H7 (cell line): ENCODE data around the gene TUSC7. TPM values are rescaled to one million over a fixed set of nuclear protein-coding genes. Genes with fewer than 3 reads are reported as not detected.

Experiments used
- DNase-seq: peaks from one replicate; pipeline ENCODE4 v3.0.0; 2012
- H3K27me3 ChIP-seq: 2 replicates; pipeline ENCODE4 v1.6.0; 2011; ENCODE audit warnings: mild to moderate bottlenecking, low read length; ENCODE audit not compliant: control insufficient read depth, insufficient read depth
- H3K36me3 ChIP-seq: replicated peaks from 2 replicates; pipeline ENCODE4 v1.5.1; 2011; ENCODE audit warnings: low read length; ENCODE audit not compliant: control insufficient read depth, insufficient read depth
- H3K4me3 ChIP-seq: 2 replicates; pipeline ENCODE4 v1.5.1; 2011; ENCODE audit warnings: low read depth, mild to moderate bottlenecking, control low read depth, low read length, moderate library complexity; ENCODE audit not compliant: insufficient read depth
- total RNA-seq: library from RNA; depleted of rRNA; stranded (reverse); fragments of >200 nt; shearing (Covaris generic); gene quantifications from 2 replicates; pipeline ENCODE4 v1.2.3, GENCODE V29; 2014

The TUSC7 gene
- total RNA-seq, 1 experiment from 2014 or later: not detected

DNA sequence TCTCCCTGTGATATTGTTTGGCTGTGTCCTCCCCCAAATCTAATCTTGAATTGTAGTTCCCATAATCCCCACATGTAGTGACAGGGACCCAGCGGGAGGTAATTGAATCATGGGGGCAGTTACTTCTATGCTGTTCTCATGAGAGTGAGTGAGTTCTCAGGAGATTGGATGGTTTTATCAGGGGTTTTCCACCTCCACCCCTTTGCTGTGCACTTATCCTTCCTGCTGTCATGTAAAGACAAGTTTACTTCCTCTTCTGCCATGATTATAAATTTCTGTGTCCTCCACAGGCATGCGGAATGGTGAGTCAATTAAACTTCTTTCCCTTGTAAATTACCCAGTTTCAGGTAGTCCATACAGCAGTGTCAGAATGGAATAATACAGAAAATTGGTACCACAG, 24.7 kb downstream of the TUSC7 start:
- H3K36me3 ChIP-seq: no peaks in the 10 kb centered on the region
- no peak overlapping the region for H3K4me3 ChIP-seq
- no peak for DNase-seq
- no peaks in the 10 kb centered on the region for H3K27me3 ChIP-seq

DNA sequence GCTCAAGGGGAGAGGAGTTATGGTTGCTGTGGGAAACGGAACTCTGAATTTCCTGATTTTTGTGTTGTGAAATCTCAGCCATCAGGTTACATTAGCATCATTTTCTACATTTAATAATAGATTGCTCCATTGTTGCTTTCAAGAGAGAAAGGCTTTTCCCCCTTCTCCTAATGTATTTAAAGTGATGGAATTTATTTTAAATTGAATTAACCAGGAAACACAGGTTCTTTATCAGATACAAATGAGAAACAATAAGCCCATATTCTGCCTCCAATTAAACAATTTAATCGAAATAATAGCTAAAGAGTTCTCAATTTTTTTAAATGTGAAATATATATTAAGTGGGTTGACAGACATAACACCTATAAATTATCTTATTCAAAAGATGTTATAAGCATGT, 30.1 kb downstream of the TUSC7 start:
- Histone ChIP-seq H3K36me3 (no peaks in the 10 kb centered on the region), H3K4me3 (no peak overlapping the region), H3K27me3 (no peaks in the 10 kb centered on the region)
- DNase-seq: no peak

DNA sequence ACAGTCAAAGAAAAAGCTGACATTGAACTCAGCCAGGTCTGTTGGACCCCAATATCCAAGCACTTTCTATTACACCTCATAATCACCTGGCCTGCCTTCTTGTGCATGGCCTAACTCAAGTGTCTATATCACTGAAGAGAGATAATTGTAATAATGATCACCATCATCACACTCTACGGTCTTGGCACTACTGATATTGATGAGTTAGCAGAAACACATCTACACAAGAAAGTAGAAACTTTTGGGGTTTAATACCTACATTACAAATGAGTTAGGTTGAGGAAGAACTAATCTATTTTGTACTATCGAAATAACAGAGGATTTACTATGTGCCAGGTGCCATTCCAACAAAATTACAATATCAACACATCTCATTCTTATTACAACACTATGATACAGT, 30.7 kb downstream of the TUSC7 start:
- Histone ChIP-seq H3K36me3 (no peaks in the 10 kb centered on the region), H3K4me3 (no peak overlapping the region), H3K27me3 (no peaks in the 10 kb centered on the region)
- DNase-seq: no peak

DNA sequence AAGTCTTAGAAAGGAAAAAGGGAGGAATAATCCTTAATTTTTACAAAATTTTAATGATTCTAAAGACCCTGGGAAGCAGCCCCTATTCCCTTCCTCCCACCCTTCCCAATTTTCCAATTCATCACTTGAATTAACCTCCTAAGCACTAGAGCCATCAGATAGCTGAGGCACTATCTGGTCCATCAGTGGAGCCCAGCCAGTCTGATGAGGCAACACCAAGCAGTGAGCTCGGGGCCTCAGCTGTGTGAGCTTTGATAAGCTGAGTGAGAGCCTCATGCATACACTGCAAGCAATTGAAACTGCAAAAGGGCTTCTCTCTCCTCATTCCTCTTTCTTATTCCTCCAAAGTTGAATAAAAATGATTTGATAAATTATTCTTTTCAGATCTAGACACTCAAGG, 31.9 kb downstream of the TUSC7 start:
- no peak overlapping the region for H3K4me3 ChIP-seq
- no peaks in the 10 kb centered on the region for H3K36me3 ChIP-seq
- DNase-seq: no peak
- H3K27me3 ChIP-seq: no peaks in the 10 kb centered on the region

DNA sequence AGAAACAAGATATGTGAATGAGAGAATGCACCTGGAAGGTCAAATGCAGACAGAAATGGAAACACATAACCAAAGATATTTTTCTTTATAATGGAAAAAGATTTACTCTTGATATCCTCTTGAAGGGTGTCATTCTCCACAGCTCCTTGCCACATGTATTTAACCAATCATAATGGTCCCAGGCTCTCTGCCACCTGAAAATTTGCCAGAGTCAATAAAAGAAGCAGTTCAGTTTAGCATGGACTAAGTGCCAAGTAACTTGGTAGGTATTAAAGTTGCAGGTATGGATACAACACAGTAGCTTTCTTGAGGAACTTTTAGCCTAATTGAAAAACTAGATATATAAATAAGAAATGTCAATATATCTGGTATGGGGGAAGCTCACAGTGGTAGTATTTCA, 33.5 kb downstream of the TUSC7 start:
- Histone ChIP-seq H3K27me3 (no peaks in the 10 kb centered on the region), H3K4me3 (no peak overlapping the region), H3K36me3 (no peaks in the 10 kb centered on the region)
- DNase-seq: no peak

DNA sequence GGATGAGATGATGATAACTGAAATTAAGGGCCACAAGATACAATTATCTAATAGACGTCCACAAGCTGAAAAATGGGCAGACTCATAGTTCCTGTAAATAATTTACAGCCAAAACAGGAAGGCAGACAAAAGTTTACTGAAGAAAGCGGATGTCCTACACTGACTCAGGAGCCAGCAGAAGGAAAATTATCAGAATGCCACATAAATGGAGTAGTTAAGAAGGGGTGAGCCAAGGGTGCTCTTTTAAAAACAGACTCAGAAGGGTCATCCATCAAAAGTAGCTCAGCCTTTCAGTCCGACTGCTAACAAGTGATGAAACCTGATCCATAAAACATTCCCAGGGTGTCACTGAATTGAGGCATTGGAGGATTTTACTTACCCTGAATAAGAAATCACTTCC, 39.8 kb downstream of the TUSC7 start:
- no peak for DNase-seq
- no peaks in the 10 kb centered on the region for H3K27me3 ChIP-seq
- no peak overlapping the region for H3K4me3 ChIP-seq
- H3K36me3 ChIP-seq: no peaks in the 10 kb centered on the region

DNA sequence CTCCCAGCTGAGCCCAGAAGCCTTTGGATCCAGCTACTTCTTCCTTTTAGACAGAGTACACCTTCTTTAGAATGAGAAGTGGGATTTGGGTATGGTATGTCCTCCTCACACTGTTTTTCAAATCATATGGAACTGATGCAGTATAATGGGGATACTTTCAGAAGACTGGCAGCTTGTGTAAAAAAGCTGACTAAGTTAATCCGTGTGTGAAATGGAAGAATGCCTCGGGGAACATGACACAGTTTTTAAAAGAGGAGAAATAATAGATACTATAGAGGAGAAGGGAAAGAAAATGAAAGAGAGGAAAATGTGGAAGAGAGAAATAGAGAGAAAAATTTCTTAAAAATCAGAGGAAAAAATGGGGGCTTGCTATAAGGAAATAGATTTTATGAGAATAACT, 47.7 kb downstream of the TUSC7 start:
- H3K27me3 ChIP-seq: no peaks in the 10 kb centered on the region
- no peak overlapping the region for H3K4me3 ChIP-seq
- no peak for DNase-seq
- H3K36me3 ChIP-seq: no peaks in the 10 kb centered on the region

DNA sequence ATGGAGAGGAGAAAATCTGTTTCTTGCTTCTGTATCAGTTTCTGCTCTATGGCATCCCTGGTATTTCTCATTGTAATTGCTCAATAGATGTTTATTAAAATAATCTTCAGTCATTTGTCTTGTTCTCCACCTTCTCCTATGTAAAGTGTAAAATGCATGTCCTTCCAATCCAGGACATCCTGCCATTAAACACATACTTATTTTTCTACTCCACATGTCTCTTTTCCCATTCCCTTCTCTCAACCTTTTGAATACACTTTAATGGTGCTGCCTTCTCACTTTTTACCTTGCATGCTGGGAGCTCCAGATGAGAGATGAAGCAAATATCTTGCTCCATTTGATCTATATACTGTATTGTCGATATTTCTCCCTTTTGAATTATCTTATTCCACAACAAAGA, 49.7 kb downstream of the TUSC7 start:
- H3K27me3 ChIP-seq: no peaks in the 10 kb centered on the region
- no peaks in the 10 kb centered on the region for H3K36me3 ChIP-seq
- DNase-seq: no peak
- H3K4me3 ChIP-seq: no peak overlapping the region
